ENCODE measurements around the gene KLHDC1.
"Not testable (repeated sequence)": the region's sequence is repeated elsewhere in the genome, so short reads cannot be mapped to it uniquely, and the experiment has no call there.

KLHDC1 gene, protein sequence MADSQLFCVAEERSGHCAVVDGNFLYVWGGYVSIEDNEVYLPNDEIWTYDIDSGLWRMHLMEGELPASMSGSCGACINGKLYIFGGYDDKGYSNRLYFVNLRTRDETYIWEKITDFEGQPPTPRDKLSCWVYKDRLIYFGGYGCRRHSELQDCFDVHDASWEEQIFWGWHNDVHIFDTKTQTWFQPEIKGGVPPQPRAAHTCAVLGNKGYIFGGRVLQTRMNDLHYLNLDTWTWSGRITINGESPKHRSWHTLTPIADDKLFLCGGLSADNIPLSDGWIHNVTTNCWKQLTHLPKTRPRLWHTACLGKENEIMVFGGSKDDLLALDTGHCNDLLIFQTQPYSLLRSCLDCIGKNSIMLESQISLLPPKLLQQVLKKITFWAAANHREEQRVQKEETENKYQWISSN

GRCh38 chr14:49692811-49693734, at the start of gene KLHDC1:
Gene KLHDC1 (plus strand): TSS chr14:49693120. CDS start chr14:49693195, 75 bp downstream.
- DNase-seq, result peak; percentile 68

DNA sequence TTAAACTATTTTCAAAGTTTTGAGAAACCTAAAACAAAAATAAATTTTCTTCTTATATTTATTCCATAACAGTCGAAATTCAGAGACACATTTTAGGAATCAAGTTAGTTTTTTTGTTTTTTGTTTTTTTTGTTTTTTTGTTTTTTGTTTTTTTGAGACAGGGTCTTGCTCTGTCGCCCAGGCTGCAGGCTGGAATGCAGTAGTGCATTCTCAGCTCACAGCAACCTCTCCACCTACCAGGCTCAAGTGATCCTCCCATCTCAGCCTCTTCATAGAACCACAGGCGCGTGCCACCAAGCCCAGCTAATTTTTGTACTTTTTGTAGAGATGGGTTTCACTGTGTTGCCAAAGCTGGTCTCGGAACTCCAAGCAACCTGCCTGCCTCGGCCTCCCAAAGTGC, 39.4 kb upstream of the KLHDC1 start:
- no peak for DNase-seq

DNA sequence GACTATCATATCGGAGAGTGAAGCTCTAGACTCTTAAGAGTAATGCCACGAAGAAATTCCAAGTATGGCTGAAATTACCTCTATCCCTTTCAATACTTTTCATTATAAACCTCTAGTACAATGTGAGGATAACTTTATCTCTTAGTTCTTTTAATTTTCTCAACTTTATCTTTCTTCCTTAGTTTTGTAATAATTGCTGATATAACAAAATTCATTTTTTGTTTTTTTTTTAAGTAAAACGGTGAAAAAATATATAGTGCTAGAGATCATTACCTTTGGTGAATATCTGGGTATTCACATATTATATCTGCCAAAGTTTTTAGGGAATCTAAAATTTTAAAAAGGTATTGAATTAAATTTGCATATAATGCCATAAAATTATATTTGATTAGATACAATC, 38.4 kb upstream of the KLHDC1 start:
- DNase-seq, result no peak

GRCh38 chr14:49657500-49657899, 35.4 kb upstream of the KLHDC1 start:
- DNase-seq, result not testable (repeated sequence)

- no peak for DNase-seq
Measured at GRCh38 chr14:49659526-49660455, 33.1 kb upstream of the KLHDC1 start.

GRCh38 chr14:49670475-49670874, 22.4 kb upstream of the KLHDC1 start:
- peak; percentile 45 for DNase-seq

DNA sequence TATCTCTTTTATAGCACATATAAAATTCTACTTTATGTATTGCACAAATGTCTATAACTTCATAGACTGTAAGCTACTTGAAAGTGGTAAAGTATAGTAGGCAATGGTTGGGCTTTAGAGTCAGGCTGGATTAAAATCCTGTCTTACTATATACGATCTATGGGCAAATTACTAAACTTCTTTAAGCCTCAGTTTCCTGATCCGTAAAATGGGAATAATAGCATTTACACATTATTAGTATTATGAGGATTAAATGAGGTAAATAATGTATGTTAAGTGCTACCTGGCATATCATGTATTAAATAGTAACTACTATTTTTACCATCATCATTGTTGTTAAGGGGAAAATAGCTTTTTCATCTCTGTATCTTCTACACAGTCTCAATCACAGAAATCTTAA, 19.3 kb upstream of the KLHDC1 start:
- DNase-seq, result no peak

- DNase-seq, result no peak
Measured at GRCh38 chr14:49677643-49678042, 15.3 kb upstream of the KLHDC1 start.

- no peak for DNase-seq
Measured at GRCh38 chr14:49679271-49679670, 13.6 kb upstream of the KLHDC1 start.

DNA sequence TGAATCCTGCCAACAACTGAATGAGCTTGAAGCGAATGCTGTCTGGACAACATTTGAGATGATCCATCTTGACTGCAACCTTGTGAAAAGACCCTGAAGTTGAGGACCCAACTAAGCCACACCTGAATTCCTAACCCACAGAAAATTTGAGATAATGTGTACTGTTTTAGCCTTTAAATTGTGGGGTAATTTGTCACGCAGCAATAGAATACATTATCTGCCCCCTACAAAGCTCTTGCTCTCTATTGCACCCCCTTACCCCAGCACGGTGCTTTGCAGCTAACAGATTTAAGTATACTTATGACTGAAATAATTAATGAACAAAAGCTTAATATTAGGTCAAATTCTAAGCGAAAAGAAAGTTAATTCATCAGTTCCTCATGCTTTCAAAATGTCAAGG, 6.5 kb upstream of the KLHDC1 start:
- no peak for DNase-seq

DNA sequence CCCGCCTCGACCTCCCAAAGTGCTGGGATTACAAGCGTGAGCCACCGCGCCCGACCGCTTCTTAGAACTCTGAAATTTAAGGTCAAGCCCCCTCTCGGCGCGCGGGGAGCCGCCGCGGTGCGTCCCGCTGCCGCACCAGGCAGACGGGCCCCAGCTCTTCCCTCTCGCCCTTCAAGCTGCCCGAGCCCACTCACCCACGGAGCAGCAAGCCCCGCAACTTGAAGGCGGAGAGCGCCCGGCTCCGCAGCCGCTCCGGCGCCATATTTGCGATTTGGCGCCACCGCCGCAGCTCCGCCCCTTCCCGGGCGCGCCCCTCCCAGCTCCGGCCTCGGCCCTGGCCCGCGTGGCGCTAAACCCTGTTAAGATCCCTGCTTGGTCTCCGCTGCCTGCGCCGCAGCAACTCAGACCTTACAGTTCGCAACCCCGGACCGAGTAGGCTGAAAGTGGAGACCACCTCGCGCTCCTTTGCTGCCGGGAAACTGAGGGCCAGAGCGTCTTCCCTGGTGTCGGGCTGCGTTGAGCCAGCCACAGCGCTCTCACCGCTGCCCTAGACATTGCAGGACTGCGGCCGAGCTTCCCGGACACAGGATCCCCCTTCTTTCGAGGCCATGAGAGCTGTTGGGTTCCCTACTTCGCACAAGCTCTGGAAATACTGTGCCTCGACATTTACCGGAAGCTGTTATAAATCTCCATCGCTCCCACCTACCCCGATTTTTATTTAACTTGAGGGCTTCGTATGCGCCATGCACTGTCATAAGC, 4.8 kb upstream of the KLHDC1 start, which contains the start of gene POLE2:
TSS of gene POLE2 (minus strand) at position 273 of the 759 bp plus-strand sequence. CDS start at position 262, 11 bp downstream.
- peak; percentile 78 for DNase-seq

GRCh38 chr14:49688701-49689030, 4.3 kb upstream of the KLHDC1 start:
- no peak for DNase-seq

GRCh38 chr14:49691031-49691430, 1.9 kb upstream of the KLHDC1 start:
- DNase-seq, result peak; percentile 53

GRCh38 chr14:49692193-49692757, 645 bp upstream of the KLHDC1 start:
- DNase-seq, result peak; percentile 54

DNA sequence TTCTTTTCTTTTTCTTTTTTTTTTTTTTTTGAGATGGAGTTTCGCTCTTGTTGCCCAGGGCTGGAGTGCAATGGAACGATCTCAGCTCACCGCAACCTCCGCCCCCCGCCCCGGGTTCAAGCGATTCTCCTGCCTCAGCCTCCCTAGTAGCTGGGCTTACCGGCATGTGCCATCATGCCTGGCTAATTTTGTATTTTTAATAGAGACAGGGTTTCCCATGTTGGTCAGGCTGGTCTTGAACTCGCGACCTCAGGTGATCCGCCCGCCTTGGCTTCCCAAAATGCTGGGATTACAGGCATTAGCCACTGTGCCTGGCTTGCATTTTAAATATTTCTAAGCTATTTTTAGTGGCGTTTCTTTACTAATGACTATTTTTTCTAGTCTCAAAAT, 810 bp downstream of the KLHDC1 start:
- DNase-seq, result not testable (repeated sequence)

GRCh38 chr14:49702725-49703124, 9.8 kb downstream of the KLHDC1 start:
- peak; percentile 21 for DNase-seq

- peak; percentile 42 for DNase-seq
Measured at GRCh38 chr14:49703965-49704364, 11.0 kb downstream of the KLHDC1 start.

- DNase-seq, result not testable (repeated sequence)
Measured at GRCh38 chr14:49704471-49704870, 11.6 kb downstream of the KLHDC1 start.

GRCh38 chr14:49710993-49711392, 18.1 kb downstream of the KLHDC1 start:
- not testable (repeated sequence) for DNase-seq

- DNase-seq, result no peak
Measured at GRCh38 chr14:49720744-49721143, 27.8 kb downstream of the KLHDC1 start.

GRCh38 chr14:49721733-49722435, 29.0 kb downstream of the KLHDC1 start:
- DNase-seq, result not testable (repeated sequence)
